Coronary artery (tissue), 2 donors: Measurements from ENCODE around the gene MTHFS.
"Not testable (repeated sequence)": the region's sequence is repeated elsewhere in the genome, so short reads cannot be mapped to it uniquely, and the experiment has no call there.

Source experiments
- DNase-seq: peaks from one replicate; pipeline ENCODE4 v3.0.0-alpha.2; 2017; ENCODE audit warnings: low spot score
- H3K27ac ChIP-seq, 2 donors: fragments of 200-600 bp; sonication (generic); one replicate each; pipeline ENCODE4 v1.5.1; 2016 to 2019
- H3K4me3 ChIP-seq: fragments of 200-600 bp; sonication (generic); 2 replicates; pipeline ENCODE4 v1.5.1; 2016; ENCODE audit warnings: mild to moderate bottlenecking, moderate library complexity
- TF ChIP-seq, protein P1 (sequence below): fragments of 200-600 bp; sonication (generic); IDR thresholded peaks from one replicate; pipeline ENCODE4 v1.5.1; 2019; ENCODE audit warnings: antibody characterized with exemption

The MTHFS gene

DNA sequence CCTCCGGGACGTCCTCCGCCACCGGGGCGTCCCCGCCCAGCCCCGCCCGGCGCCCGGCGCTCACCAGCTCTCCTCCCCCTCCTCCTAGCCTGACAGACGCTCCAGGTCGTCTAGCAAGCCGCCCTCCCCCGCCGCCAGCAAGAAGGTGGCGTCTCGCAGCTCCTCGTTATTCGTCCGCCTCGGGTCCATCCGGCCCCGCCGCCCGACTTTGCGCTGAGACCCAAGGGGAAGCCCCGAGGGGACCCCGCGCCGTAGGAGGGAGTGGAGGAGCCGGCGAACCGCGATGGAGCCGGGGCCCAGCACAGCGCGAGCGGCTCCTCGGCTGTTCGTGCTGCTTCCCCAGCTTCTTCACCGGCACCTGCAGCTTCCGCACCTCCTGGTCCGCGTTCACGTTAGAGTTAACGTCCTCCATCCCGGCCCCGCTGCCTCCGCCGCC is 26.3 kb upstream of the MTHFS start:
- TF ChIP-seq, protein P1, sequence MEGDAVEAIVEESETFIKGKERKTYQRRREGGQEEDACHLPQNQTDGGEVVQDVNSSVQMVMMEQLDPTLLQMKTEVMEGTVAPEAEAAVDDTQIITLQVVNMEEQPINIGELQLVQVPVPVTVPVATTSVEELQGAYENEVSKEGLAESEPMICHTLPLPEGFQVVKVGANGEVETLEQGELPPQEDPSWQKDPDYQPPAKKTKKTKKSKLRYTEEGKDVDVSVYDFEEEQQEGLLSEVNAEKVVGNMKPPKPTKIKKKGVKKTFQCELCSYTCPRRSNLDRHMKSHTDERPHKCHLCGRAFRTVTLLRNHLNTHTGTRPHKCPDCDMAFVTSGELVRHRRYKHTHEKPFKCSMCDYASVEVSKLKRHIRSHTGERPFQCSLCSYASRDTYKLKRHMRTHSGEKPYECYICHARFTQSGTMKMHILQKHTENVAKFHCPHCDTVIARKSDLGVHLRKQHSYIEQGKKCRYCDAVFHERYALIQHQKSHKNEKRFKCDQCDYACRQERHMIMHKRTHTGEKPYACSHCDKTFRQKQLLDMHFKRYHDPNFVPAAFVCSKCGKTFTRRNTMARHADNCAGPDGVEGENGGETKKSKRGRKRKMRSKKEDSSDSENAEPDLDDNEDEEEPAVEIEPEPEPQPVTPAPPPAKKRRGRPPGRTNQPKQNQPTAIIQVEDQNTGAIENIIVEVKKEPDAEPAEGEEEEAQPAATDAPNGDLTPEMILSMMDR: no peak
- H3K4me3 ChIP-seq: peak overlapping the region; percentile 96
- peak; percentile 75 for DNase-seq
- H3K27ac ChIP-seq: peak overlapping the region; percentile 95 to 96

DNA sequence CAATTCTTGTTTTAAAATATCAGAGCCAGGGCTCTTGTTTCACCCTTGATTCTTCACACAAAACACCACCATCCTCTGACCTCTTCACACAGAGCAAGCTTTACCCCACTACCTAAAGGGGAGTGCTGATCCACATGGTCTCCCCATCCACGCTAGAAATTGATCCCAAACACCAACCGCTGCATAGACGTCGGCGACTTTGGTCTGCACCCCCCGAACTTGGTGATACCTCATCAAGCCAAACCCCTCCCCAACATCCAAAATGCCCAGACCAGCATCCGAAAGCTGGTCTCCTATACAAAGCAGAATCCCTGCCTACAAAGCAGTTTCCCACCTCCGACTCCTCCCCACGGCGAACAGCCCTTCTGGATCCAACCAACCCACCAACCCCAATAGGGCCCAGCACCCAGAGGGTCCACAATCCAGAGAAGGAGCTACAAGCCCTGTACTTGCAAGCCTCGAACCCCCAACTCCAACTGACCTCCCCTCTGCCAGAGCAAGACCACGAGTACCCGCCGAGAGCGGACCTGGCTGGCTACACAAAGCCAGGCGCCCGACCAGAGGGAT is 25.8 kb upstream of the MTHFS start:
- DNase-seq: no peak
- TF ChIP-seq, protein P1: no peak

DNA sequence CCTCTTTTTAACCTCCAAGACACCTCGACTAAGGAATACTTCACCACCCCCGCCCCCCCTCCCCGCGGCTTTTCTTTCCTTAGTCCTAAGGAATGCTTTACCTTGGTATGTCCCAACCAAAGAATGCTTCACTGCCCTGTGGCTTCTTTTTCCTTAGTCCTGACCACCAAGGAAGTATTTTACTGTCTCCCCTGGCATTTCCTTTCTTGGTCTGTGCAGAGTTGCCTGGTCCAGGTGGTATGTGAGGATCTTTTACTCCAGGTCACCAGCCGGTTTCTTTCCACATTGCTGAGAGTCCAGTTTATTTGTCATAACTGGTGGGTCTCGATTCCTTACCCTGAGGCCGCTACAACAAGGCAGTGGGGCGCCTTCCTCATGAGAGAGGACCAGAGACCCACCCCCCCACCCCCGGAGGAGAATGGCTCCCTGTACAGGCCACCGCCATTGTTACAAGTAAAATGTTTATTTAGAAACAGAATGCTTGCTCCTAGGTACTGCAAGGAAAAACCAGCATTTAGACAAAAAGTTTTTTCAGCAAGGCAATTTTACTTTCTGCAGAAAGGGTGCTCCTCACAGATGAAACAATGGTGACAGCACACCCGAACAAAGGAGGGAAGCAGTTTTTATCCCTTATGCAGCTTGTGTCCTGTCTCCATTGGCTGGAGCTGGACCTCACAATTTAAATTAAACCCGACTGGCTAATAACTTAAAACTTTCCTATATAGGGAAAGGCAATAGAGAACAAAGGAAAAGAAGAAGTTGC is 23.1 kb upstream of the MTHFS start:
- Histone ChIP-seq H3K27ac (no peak overlapping the region), H3K4me3 (no peak overlapping the region)
- no peak for DNase-seq
- TF ChIP-seq, protein P1: no peak

More for the DNA sequence above, 25.8 kb upstream of the MTHFS start:
- Histone ChIP-seq H3K27ac (peak overlapping the region; percentile 95 to 96), H3K4me3 (peak overlapping the region; percentile 96)

GRCh38 chr15:79919090-79919748 is 22.4 kb upstream of the MTHFS start:
- DNase-seq: no peak
- TF ChIP-seq, protein P1: no peak
- no peak overlapping the region for H3K4me3 ChIP-seq
- H3K27ac ChIP-seq: no peak overlapping the region

- Histone ChIP-seq H3K4me3 (no peak overlapping the region), H3K27ac (no peak overlapping the region)
- DNase-seq: no peak
- TF ChIP-seq, protein P1: no peak
Measured at GRCh38 chr15:79918278-79918677, 21.5 kb upstream of the MTHFS start.

GRCh38 chr15:79916502-79917132 is 19.8 kb upstream of the MTHFS start:
- no peak overlapping the region for H3K4me3 ChIP-seq
- TF ChIP-seq, protein P1: no peak
- no peak for DNase-seq
- no peak overlapping the region for H3K27ac ChIP-seq

DNA sequence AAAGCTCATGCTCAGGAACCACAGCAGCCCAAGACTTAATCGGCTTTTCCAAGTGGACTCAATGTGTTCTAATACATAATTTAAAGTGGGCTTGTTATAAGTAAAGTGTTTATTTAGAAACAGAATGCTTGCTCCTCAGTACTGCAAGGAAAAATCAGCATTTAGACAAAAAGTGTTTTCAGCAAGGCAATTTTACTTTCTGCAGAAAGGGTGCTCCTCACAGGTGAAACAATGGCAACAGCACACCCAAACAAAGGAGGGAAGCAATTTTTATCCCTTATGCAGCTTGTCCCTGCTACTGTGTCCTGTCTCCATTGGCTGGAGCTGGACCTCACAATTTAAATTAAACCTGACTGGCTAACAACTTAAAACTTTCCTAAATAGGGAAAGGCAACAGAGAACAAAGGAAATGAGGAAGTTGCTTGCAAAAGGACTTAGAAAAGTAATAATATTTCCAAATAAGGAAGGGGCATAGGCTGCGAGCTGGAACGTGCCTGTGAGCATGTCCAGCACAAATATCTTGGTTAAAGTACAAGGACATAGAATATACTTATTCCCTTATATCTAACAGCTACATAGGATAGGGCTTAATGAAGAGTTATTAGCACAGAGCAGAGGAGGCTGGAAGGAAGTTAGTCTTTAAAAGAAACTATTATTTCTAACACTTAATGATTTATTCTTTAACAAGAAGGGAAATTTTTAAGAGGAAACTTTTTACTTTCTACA is 19.1 kb upstream of the MTHFS start:
- DNase-seq, H3K27ac ChIP-seq, H3K4me3 ChIP-seq: not testable (repeated sequence)
